Kidney epithelial cell (primary cell): ENCODE data around the gene GLIS1. TPM values are rescaled to one million over a fixed set of nuclear protein-coding genes. Genes with fewer than 3 reads are reported as not detected.

Source experiments
- DNase-seq: peaks from one replicate; pipeline ENCODE4 v3.0.0-alpha.2; 2010; ENCODE audit warnings: low read depth
- H3K27me3 ChIP-seq: 2 replicates; pipeline ENCODE4 v1.6.0; 2011; ENCODE audit warnings: low read length; ENCODE audit not compliant: control insufficient read depth, insufficient read depth
- H3K36me3 ChIP-seq: 2 replicates; pipeline ENCODE4 v1.5.1; 2011; ENCODE audit warnings: low read length; ENCODE audit not compliant: control insufficient read depth, insufficient read depth
- H3K4me3 ChIP-seq: 2 replicates; pipeline ENCODE4 v1.5.1; 2011; ENCODE audit warnings: low read depth, mild to moderate bottlenecking, control low read depth, low read length
- total RNA-seq: library from RNA; depleted of rRNA; stranded (reverse); fragments of >200 nt; gene quantifications from 2 replicates; pipeline ENCODE4 v1.2.3, GENCODE V29; 2015
- TF ChIP-seq, protein P1 (sequence below): IDR thresholded peaks from 2 replicates; pipeline ENCODE4 v1.5.1; 2011; ENCODE audit warnings: mild to moderate bottlenecking, moderate library complexity, low read length, control low read depth, inconsistent platforms; ENCODE audit not compliant: insufficient read depth, poor library complexity, severe bottlenecking

Gene GLIS1
- total RNA-seq, 1 donor from 2014 or later = 0.63 TPM

DNA sequence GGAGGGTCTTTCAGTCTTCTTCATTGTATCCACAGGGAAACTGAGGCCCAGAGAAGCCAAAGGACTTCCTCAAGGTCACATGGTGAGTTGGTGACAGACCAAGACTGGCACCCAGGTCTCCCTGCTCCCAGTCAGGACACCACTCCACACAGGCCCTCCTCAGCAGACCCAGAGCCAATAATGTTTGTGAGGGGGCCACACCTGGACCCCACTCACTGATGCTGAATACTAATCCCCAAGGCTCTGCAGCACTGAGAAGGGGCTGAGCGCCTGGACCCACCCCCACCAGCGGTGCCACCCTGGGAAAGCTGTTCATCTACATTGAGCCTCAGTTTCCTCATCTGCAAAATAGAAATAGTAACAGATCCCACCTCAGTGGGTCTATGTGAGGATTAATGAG, 79.5 kb downstream of the GLIS1 start:
- DNase-seq = no peak
- no peaks in the 10 kb centered on the region for H3K36me3 ChIP-seq
- no peak overlapping the region for H3K4me3 ChIP-seq
- TF ChIP-seq, protein P1, sequence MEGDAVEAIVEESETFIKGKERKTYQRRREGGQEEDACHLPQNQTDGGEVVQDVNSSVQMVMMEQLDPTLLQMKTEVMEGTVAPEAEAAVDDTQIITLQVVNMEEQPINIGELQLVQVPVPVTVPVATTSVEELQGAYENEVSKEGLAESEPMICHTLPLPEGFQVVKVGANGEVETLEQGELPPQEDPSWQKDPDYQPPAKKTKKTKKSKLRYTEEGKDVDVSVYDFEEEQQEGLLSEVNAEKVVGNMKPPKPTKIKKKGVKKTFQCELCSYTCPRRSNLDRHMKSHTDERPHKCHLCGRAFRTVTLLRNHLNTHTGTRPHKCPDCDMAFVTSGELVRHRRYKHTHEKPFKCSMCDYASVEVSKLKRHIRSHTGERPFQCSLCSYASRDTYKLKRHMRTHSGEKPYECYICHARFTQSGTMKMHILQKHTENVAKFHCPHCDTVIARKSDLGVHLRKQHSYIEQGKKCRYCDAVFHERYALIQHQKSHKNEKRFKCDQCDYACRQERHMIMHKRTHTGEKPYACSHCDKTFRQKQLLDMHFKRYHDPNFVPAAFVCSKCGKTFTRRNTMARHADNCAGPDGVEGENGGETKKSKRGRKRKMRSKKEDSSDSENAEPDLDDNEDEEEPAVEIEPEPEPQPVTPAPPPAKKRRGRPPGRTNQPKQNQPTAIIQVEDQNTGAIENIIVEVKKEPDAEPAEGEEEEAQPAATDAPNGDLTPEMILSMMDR = no peak
- peaks cover 18% of the 10 kb centered on the region for H3K27me3 ChIP-seq

DNA sequence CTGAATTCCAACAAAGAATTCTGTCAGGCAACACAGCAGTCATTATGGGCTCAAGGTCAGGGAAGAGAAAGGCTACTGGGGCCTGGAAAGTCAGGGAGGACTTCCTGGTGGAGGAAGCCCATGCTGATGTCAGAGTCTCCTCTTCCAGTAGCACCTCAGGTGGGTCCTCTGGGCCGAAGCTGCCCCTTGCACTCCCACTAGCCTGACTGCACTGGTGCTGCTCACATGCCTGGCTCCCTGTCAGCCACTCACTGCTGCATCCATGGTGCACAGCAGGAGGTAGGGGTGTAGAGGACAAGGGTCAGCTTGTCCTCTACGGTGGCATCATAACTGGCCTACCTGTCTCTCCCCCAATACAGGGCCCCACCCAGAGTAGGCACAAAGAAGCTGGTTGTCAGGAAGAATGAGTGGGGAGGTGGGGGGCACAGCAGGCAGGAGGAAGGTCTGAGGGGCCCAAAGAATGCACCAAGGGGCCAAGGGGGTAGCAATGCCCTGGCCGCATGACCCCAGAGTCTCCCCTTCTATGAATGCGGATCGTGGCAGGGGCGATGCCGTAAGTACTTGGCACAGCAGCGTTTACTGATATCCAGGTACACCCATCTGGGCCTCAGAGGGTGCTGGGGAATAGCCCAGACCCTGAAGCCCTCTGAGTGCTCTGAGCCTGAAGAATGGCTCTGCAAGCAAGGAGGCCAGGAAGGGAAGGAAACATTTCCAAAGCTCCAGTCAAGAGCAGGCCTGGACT, 80.3 kb downstream of the GLIS1 start:
- DNase-seq = no peak
- TF ChIP-seq, protein P1 = no peak
- Histone ChIP-seq H3K36me3 (no peaks in the 10 kb centered on the region), H3K27me3 (peaks cover 18% of the 10 kb centered on the region), H3K4me3 (no peak overlapping the region)

DNA sequence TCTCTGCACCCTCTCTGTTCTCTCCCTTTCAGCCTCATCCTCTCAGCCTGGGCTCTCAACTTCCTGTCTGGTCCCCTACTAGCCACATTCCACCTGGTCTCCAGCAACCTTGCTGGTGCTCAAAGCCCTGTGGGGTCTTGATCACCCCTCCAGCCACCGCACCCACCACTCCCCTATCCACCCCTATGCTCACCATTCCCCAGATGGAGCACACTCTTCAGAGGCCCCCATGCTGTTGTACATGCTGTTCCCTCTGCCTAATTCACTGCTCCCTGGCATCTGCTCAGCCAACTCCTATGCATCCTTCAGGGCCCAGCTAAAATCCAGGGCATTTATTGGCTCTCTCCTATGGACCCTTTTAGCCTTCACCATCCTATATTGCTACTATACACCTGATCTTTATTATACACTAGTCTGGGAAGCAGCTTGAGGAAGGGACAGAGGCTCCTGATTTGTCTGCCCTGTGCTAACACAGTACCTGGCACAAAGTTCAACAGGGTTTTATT, 81.0 kb downstream of the GLIS1 start:
- TF ChIP-seq, protein P1 = no peak
- Histone ChIP-seq H3K27me3 (peaks cover 12% of the 10 kb centered on the region), H3K4me3 (no peak overlapping the region), H3K36me3 (no peaks in the 10 kb centered on the region)
- no peak for DNase-seq

DNA sequence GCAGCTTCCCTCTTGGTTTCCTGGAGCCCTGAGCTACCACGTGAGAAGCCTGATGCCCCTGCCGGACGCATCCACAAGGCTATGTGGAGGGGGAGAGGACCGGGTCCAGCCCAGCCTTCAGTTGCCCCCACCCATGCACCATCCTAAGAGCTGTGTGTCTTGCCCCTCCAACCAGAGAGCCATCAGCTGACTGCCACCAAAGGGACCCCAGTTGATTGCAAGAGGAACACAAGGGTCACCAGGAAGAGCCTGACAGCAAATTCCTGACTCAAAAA, 81.5 kb downstream of the GLIS1 start:
- TF ChIP-seq, protein P1 = no peak
- Histone ChIP-seq H3K36me3 (no peaks in the 10 kb centered on the region), H3K4me3 (no peak overlapping the region), H3K27me3 (peaks cover 12% of the 10 kb centered on the region)
- DNase-seq = no peak

DNA sequence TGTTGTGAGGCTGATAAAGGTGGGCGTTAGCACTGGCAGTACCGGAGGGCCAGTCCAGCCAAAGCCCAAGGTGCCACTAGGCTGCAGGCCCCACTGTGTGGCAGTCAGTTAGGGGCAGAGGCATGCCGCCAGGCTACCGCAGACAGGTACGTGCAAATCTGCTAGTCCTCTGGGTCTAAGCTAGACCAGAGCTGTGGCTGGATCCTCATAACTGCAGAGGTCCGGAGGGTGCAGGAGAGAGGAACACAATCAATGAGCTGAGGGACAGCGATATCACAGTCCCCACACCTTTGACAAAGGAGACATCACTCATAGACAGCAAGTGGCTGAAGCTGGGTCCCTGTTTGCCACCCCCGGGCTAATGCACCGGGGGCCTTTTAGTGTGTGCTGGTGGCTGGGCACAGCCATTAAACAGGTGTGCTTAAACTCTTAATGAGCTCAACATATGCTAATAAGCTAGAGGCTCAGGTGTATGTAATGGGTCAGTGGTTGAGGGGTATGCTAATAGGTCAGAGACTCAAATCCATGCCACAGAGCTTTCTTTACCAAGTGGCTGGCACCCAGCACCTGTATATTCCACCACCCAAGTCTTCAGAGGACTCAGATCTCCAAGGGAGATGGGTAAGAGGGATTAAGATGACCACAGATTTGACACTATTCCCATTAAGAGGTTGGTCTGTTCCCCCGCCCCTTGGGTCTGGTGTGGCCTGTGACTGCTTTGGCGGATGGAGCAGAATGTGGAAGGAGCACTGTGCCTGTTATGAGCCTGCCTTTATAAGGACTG, 82.0 kb downstream of the GLIS1 start:
- TF ChIP-seq, protein P1 = no peak
- no peak overlapping the region for H3K4me3 ChIP-seq
- DNase-seq = no peak
- H3K27me3 ChIP-seq = peaks cover 12% of the 10 kb centered on the region
- H3K36me3 ChIP-seq = no peaks in the 10 kb centered on the region
